ENCODE results near the gene COMMD6. TPM values are rescaled to one million over a fixed set of nuclear protein-coding genes. Genes with fewer than 3 reads are reported as not detected.

Gene COMMD6
- total and polyA plus RNA-seq, 2 of the 4 experiments (the other 2 are of a cell fraction), result 63.5 to 144 TPM

GRCh38 chr13:75556961-75557360 is 19.3 kb upstream of the COMMD6 start:
- no peak for ATAC-seq (ENCODE audit: low read depth)
- no peaks in the 10 kb centered on the region for H4K20me1 ChIP-seq (ENCODE audit: insufficient read depth, low read length)
- no peak overlapping the region for H3K4ac ChIP-seq (ENCODE audit: low read depth, low read length)
- WGBS, 2 experiments (ENCODE audit: extremely low coverage in 2 of 2, insufficient read length in 1 of 2), result no CpG with 5 or more reads among the region's 2 CpGs
- H3K18ac ChIP-seq (ENCODE audit: low read depth, low read length), result no peak overlapping the region
- POLR2A ChIA-PET (ENCODE audit: unreplicated experiment), result no interaction called here
- H3K27ac ChIP-seq (ENCODE audit: insufficient read depth, low read length), result no peak overlapping the region
- no peaks in the 10 kb centered on the region for H3K27me3 ChIP-seq (ENCODE audit: control insufficient read depth, insufficient read depth, low read length)
- H2BK20ac ChIP-seq (ENCODE audit: low read depth, low read length), result no peak overlapping the region
- no peak overlapping the region for H3K56ac ChIP-seq (ENCODE audit: extremely low read depth, insufficient read depth, low read length)
- H2BK5ac ChIP-seq (ENCODE audit: low read depth, low read length, poor library complexity, severe bottlenecking), result no peak overlapping the region
- H3K23ac ChIP-seq (ENCODE audit: low read depth, low read length), result no peak overlapping the region
- no peak overlapping the region for H3K14ac ChIP-seq (replicated peaks; ENCODE audit: low read depth, low read length)
- H4K91ac ChIP-seq (ENCODE audit: insufficient read depth, low read depth, low read length), result no peak overlapping the region
- peaks cover 6% of the 10 kb centered on the region for H3K36me3 ChIP-seq (ENCODE audit: control insufficient read depth, insufficient read depth, low read length)
- no peak overlapping the region for H2BK15ac ChIP-seq (ENCODE audit: low read depth, low read length)
- H3K9me3 ChIP-seq (ENCODE audit: control insufficient read depth, insufficient read depth, low read length), result no peaks in the 10 kb centered on the region
- no peak overlapping the region for H2AFZ ChIP-seq (replicated peaks; ENCODE audit: low read length, poor library complexity)
- H4K8ac ChIP-seq (ENCODE audit: low read depth in 2 of 2, low read length in 2 of 2), result peak overlapping the region in 1 of 2 experiments; percentile 17; a peak in 1 of 4 replicates
- no peak for DNase-seq
- CTCF ChIA-PET, result no interaction called here
- H2AK5ac ChIP-seq (ENCODE audit: low read depth, low read length), result 0 out of 2 replicates have a peak overlapping the region, but pooled peaks have one; percentile 26
- H2AK9ac ChIP-seq (replicated peaks; ENCODE audit: low read depth, low read length, poor library complexity), result no peak overlapping the region
- no peaks in the 10 kb centered on the region for H3K4me1 ChIP-seq (ENCODE audit: control insufficient read depth, insufficient read depth, low read length)
- no peak overlapping the region for H3K4me3 ChIP-seq (ENCODE audit: insufficient read depth, low read depth, low read length)
- intact Hi-C loops (cut with micrococcal nuclease), result no loop called here
- no peak overlapping the region for H3K4me2 ChIP-seq (ENCODE audit: low read depth, low read length)
- H3K79me1 ChIP-seq (ENCODE audit: low read depth in 1 of 2, low read length in 2 of 2), result peaks cover 6 to 28% of the 10 kb centered on the region in 2 experiments; a peak in 2 of 4 replicates
- dilution Hi-C loops (cut with HindIII; ENCODE audit: low sequenced_read_pairs, unreplicated experiment), result no loop called here
- TF ChIP-seq MXI1 (IDR thresholded peaks at IDR 0.05; ENCODE audit: borderline replicate concordance, low read depth, low read length) (no peak), RCOR1 (IDR thresholded peaks at IDR 0.05; ENCODE audit: insufficient replicate concordance, low read length) (no peak), POLR2A (IDR thresholded peaks at IDR 0.05; ENCODE audit: low read depth, low read length) (no peak), CEBPB (IDR thresholded peaks at IDR 0.05; ENCODE audit: low read depth, low read length) (no peak), RAD21 (IDR thresholded peaks at IDR 0.05; ENCODE audit: low read length) (no peak), CHD1 (IDR thresholded peaks at IDR 0.05; ENCODE audit: low read depth, low read length) (no peak), FOS (IDR thresholded peaks at IDR 0.05; ENCODE audit: low read depth, low read length) (no peak), RFX5 (IDR thresholded peaks at IDR 0.05; ENCODE audit: low read depth, low read length) (no peak)
- TF ChIP-seq, protein P1, sequence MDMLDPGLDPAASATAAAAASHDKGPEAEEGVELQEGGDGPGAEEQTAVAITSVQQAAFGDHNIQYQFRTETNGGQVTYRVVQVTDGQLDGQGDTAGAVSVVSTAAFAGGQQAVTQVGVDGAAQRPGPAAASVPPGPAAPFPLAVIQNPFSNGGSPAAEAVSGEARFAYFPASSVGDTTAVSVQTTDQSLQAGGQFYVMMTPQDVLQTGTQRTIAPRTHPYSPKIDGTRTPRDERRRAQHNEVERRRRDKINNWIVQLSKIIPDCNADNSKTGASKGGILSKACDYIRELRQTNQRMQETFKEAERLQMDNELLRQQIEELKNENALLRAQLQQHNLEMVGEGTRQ (IDR thresholded peaks at IDR 0.05; ENCODE audit: low read depth, low read length), result no peak
- in situ Hi-C loops (cut with MboI; ENCODE audit: low sequenced_read_pairs), result loop anchor here (25.0 kb wide), 2 partner anchors 255 to 905 kb away; no protein-coding TSS in a partner anchor
- no peak overlapping the region for H4K5ac ChIP-seq (ENCODE audit: low read depth, low read length)
- no peak overlapping the region for H3K9ac ChIP-seq (ENCODE audit: low read depth, low read length)
- BruUV-seq (replicated peaks), result no TSS peak
- H2BK120ac ChIP-seq (ENCODE audit: low read depth, low read length), result no peak overlapping the region
- H3K9me1 ChIP-seq (ENCODE audit: insufficient read depth, low read length), result peaks cover 3% of the 10 kb centered on the region; the same call in 1 of the 2 replicates

Measured in IMR-90 (cell line).